ENCODE data around the gene RNFT2. TPM values are rescaled to one million over a fixed set of nuclear protein-coding genes. Genes with fewer than 3 reads are reported as not detected.

Gene RNFT2
- total RNA-seq, 1 experiment from 2014 or later: 34.9 TPM

- Histone ChIP-seq H3K9me2 (ENCODE audit: insufficient read depth) (no peaks in the 10 kb centered on the region), H2AFZ (ENCODE audit: low read depth, low read length, poor library complexity, severe bottlenecking) (no peak overlapping the region), H3K27ac (ENCODE audit: low read depth, low read length) (no peak overlapping the region), H3K36me3 (ENCODE audit: control insufficient read depth in 1 of 2, insufficient read depth in 2 of 2, low read length in 2 of 2) (no peaks in the 10 kb centered on the region), H3K9me3 (ENCODE audit: control insufficient read depth in 1 of 2, insufficient read depth in 1 of 2, low read depth in 1 of 2, low read length in 2 of 2) (no peaks in the 10 kb centered on the region), H3K4me1 (ENCODE audit: control insufficient read depth in 1 of 2, insufficient read depth in 2 of 2, low read length in 2 of 2) (peaks cover 8 to 10% of the 10 kb centered on the region in 2 experiments; a peak in 3 of 4 replicates), H3K79me2 (ENCODE audit: insufficient read depth, low read length) (no peaks in the 10 kb centered on the region), H3K4me3 (replicated peaks in 1 of 2; ENCODE audit: low read depth in 1 of 2, low read length in 2 of 2) (no peak overlapping the region), H4K20me1 (ENCODE audit: insufficient read depth) (no peaks in the 10 kb centered on the region), H3K9ac (ENCODE audit: low read length) (no peak overlapping the region), H3K27me3 (ENCODE audit: insufficient read depth, low read length) (no peaks in the 10 kb centered on the region), H3K4me2 (ENCODE audit: low read length) (peak overlapping the region; percentile 47)
- DNase-seq (ENCODE audit: low read depth, low spot score) (no peak), ATAC-seq (peak; percentile 64)
- intact Hi-C loops (cut with micrococcal nuclease): no loop called here
- no TSS peak for BruUV-seq (replicated peaks)
- ChIA-PET CTCF (interaction anchor here (1.2 kb wide), 1 partner anchor 7 kb away, joined by 3 read pairs; no protein-coding TSS in a partner anchor), RAD21 (ENCODE audit: low non-redundant PET in 1 of 2, low total read pairs in 2 of 2, uncharacterized antibody in 2 of 2, unreplicated experiment in 2 of 2) (no interaction called here), POLR2A (no interaction called here)
- TF ChIP-seq RAD21 (IDR thresholded peaks at IDR 0.05; ENCODE audit: low read depth): no peak
- no peak for TF ChIP-seq ELF1 (IDR thresholded peaks at IDR 0.05; ENCODE audit: borderline replicate concordance, low read depth)
- no peak for TF ChIP-seq TCF7L2 (IDR thresholded peaks at IDR 0.05; ENCODE audit: borderline replicate concordance, extremely low read depth, insufficient read depth, insufficient read length)
- TF ChIP-seq YY1 (IDR thresholded peaks at IDR 0.05; ENCODE audit: extremely low read depth, insufficient replicate concordance, low read depth, low read length): no peak
- no peak for TF ChIP-seq EZH2phosphoT487 (IDR thresholded peaks at IDR 0.05; ENCODE audit: borderline replicate concordance)
- TF ChIP-seq ZBTB33 (IDR thresholded peaks at IDR 0.05; ENCODE audit: extremely low read depth, insufficient replicate concordance, low read length): no peak
- no peak for TF ChIP-seq ATF3 (IDR thresholded peaks at IDR 0.05)
Observed at GRCh38 chr12:116855744-116856470, 117.8 kb downstream of the RNFT2 start.

All from HCT116 (cell line).